Measurements from ENCODE around the gene KRTAP2-1. TPM values are rescaled to one million over a fixed set of nuclear protein-coding genes. Genes with fewer than 3 reads are reported as not detected.
"Not testable (repeated sequence)": the region's sequence is repeated elsewhere in the genome, so short reads cannot be mapped to it uniquely, and the experiment has no call there.

KRTAP2-1 gene
- total and polyA plus RNA-seq, 2 donors (not counting 1 experiment from before 2014, with no cell fraction given): not detected

DNA sequence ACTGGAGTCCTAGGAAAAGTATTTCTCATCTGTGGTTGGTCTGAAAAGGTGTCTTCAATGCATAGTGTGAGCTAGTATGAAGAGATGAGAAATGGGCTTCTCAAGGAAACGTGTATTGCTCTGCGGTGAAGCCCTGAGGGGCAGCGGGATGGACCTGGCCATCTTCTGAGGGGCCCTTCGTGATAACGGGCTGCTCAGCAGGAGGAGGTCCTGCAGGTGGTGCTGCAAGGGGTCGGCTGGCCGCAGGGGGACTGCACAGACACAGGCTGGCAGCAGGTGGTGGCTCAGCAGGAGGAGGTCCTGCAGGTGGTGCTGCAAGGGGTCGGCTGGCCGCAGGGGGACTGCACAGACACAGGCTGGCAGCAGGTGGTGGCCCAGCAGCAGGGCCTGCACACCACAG lies 7.4 kb upstream of the KRTAP2-1 start:
- H2AFZ ChIP-seq (ENCODE audit: insufficient read depth, low read depth, low read length, poor library complexity, severe bottlenecking); H3K27ac Mint-ChIP-seq; H3K4me1 ChIP-seq (ENCODE audit: control insufficient read depth in 2 of 2, insufficient read depth in 2 of 2, low read length in 2 of 2); H4K20me1 ChIP-seq (ENCODE audit: control insufficient read depth, insufficient read depth, low read length, poor library complexity, severe bottlenecking); CTCF ChIA-PET; H3K4me3 Mint-ChIP-seq; H3K27ac ChIP-seq (ENCODE audit: low read length in 2 of 2); H3K4me2 ChIP-seq (replicated peaks; ENCODE audit: low read depth, low read length, poor library complexity, severe bottlenecking); H3K9ac ChIP-seq (ENCODE audit: low read length); H3K9me3 Mint-ChIP-seq (ENCODE audit: insufficient read depth); intact Hi-C loops (cut with micrococcal nuclease); H3K27me3 ChIP-seq (replicated peaks in 1 of 4; ENCODE audit: control extremely low read depth in 1 of 4, control insufficient read depth in 3 of 4, insufficient read depth in 4 of 4, low read length in 3 of 4); H3K9me3 ChIP-seq (ENCODE audit: control extremely low read depth in 1 of 3, control insufficient read depth in 2 of 3, insufficient read depth in 1 of 3, low read length in 2 of 3); H3K79me2 ChIP-seq (ENCODE audit: control insufficient read depth, insufficient read depth, low read length); H3K4me3 ChIP-seq (ENCODE audit: control extremely low read depth in 1 of 5, extremely low read depth in 1 of 5, insufficient read depth in 1 of 5, low read depth in 2 of 5, low read length in 4 of 5); ATAC-seq (ENCODE audit: low read depth); POLR2A ChIA-PET; H3K4me1 Mint-ChIP-seq; H3K36me3 ChIP-seq (replicated peaks in 1 of 2; ENCODE audit: control extremely low read depth in 1 of 2, control insufficient read depth in 1 of 2, extremely low read depth in 1 of 2, insufficient read depth in 2 of 2, low read length in 1 of 2); DNase-seq: not testable (repeated sequence)
- H3K27me3 Mint-ChIP-seq: peaks cover 50% of the 10 kb centered on the region
- 94% methylated on average over 3 of the region's 9 CpGs for WGBS (ENCODE audit: insufficient coverage)

DNA sequence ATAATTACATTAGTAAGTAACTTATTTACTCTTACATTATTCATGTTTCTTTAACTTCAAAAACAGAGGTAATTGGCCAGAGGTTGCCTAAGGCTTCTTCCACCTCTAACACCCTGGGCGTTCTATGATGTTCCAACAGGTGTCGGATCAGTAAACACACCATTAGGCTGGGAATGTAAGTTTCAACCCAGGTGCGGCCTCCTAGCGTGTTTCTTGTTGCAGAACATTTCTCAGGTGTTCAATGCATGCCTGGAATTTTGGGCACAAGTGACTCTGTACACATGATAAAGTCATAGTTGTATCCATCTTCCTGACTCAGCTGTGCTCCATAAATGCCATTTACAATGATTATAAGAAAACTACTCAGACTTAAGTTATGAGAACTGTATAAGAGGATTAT lies 6.9 kb upstream of the KRTAP2-1 start:
- H3K4me3 ChIP-seq (ENCODE audit: control extremely low read depth in 1 of 5, extremely low read depth in 1 of 5, insufficient read depth in 1 of 5, low read depth in 2 of 5, low read length in 4 of 5): no peak overlapping the region
- no peak overlapping the region for H3K27ac ChIP-seq (ENCODE audit: low read length in 2 of 2)
- Mint-ChIP-seq H3K9me3 (ENCODE audit: insufficient read depth) (no peaks in the 10 kb centered on the region), H3K4me3 (no peak overlapping the region), H3K27me3 (peaks cover 46% of the 10 kb centered on the region), H3K4me1 (no peaks in the 10 kb centered on the region), H3K27ac (no peak overlapping the region)
- H4K20me1 ChIP-seq (ENCODE audit: control insufficient read depth, insufficient read depth, low read length, poor library complexity, severe bottlenecking): no peaks in the 10 kb centered on the region
- 90% methylated on average over 4 of the region's 4 CpGs for WGBS (ENCODE audit: insufficient coverage)
- DNase-seq: no peak
- no peak overlapping the region for H3K9ac ChIP-seq (ENCODE audit: low read length)
- intact Hi-C loops (cut with micrococcal nuclease): no loop called here
- no peaks in the 10 kb centered on the region for H3K36me3 ChIP-seq (replicated peaks in 1 of 2; ENCODE audit: control extremely low read depth in 1 of 2, control insufficient read depth in 1 of 2, extremely low read depth in 1 of 2, insufficient read depth in 2 of 2, low read length in 1 of 2)
- peaks cover 0 to 2% (median 1%) of the 10 kb centered on the region in 3 donors for H3K9me3 ChIP-seq (ENCODE audit: control extremely low read depth in 1 of 3, control insufficient read depth in 2 of 3, insufficient read depth in 1 of 3, low read length in 2 of 3)
- H3K79me2 ChIP-seq (ENCODE audit: control insufficient read depth, insufficient read depth, low read length): no peaks in the 10 kb centered on the region
- no peak overlapping the region for H2AFZ ChIP-seq (ENCODE audit: insufficient read depth, low read depth, low read length, poor library complexity, severe bottlenecking)
- H3K4me1 ChIP-seq (ENCODE audit: control insufficient read depth in 2 of 2, insufficient read depth in 2 of 2, low read length in 2 of 2): no peaks in the 10 kb centered on the region
- no peak overlapping the region for H3K4me2 ChIP-seq (replicated peaks; ENCODE audit: low read depth, low read length, poor library complexity, severe bottlenecking)
- ATAC-seq (ENCODE audit: low read depth): no peak
- POLR2A ChIA-PET: no interaction called here
- no peak for TF ChIP-seq EZH2 (IDR thresholded peaks at IDR 0.05; ENCODE audit: borderline replicate concordance, insufficient read depth, low read depth, low read length, poor library complexity, severe bottlenecking)
- TF ChIP-seq, protein P1, sequence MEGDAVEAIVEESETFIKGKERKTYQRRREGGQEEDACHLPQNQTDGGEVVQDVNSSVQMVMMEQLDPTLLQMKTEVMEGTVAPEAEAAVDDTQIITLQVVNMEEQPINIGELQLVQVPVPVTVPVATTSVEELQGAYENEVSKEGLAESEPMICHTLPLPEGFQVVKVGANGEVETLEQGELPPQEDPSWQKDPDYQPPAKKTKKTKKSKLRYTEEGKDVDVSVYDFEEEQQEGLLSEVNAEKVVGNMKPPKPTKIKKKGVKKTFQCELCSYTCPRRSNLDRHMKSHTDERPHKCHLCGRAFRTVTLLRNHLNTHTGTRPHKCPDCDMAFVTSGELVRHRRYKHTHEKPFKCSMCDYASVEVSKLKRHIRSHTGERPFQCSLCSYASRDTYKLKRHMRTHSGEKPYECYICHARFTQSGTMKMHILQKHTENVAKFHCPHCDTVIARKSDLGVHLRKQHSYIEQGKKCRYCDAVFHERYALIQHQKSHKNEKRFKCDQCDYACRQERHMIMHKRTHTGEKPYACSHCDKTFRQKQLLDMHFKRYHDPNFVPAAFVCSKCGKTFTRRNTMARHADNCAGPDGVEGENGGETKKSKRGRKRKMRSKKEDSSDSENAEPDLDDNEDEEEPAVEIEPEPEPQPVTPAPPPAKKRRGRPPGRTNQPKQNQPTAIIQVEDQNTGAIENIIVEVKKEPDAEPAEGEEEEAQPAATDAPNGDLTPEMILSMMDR (IDR thresholded peaks at IDR 0.05): no peak
- CTCF ChIA-PET: no interaction called here
- H3K27me3 ChIP-seq (replicated peaks in 1 of 4; ENCODE audit: control extremely low read depth in 1 of 4, control insufficient read depth in 3 of 4, insufficient read depth in 4 of 4, low read length in 3 of 4): no peaks in the 10 kb centered on the region
